ENCODE data around the gene MTFR1L. TPM values are rescaled to one million over a fixed set of nuclear protein-coding genes. Genes with fewer than 3 reads are reported as not detected.
A peak's percentile ranks its signal among the peaks of the same experiment; 100 is the strongest.

Gene MTFR1L
- total and polyA plus RNA-seq, 9 of the 15 experiments (the other 6 are each of a cell fraction or from before 2014, with no cell fraction given), result 41.4 to 98.5 (median 53.7) TPM

- no peak for TF ChIP-seq KLF13 (tag; IDR thresholded peaks at IDR 0.05; ENCODE audit: borderline replicate concordance, low read depth)
- TF ChIP-seq ZNF239 (CRISPR knock-in tag; IDR thresholded peaks at IDR 0.05), result no peak
- TF ChIP-seq, protein P1, sequence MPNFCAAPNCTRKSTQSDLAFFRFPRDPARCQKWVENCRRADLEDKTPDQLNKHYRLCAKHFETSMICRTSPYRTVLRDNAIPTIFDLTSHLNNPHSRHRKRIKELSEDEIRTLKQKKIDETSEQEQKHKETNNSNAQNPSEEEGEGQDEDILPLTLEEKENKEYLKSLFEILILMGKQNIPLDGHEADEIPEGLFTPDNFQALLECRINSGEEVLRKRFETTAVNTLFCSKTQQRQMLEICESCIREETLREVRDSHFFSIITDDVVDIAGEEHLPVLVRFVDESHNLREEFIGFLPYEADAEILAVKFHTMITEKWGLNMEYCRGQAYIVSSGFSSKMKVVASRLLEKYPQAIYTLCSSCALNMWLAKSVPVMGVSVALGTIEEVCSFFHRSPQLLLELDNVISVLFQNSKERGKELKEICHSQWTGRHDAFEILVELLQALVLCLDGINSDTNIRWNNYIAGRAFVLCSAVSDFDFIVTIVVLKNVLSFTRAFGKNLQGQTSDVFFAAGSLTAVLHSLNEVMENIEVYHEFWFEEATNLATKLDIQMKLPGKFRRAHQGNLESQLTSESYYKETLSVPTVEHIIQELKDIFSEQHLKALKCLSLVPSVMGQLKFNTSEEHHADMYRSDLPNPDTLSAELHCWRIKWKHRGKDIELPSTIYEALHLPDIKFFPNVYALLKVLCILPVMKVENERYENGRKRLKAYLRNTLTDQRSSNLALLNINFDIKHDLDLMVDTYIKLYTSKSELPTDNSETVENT (CRISPR knock-in tag; IDR thresholded peaks at IDR 0.05), result no peak
- TF ChIP-seq KAT7 (CRISPR knock-in tag; IDR thresholded peaks at IDR 0.05; ENCODE audit: borderline replicate concordance), result peak; percentile 79; the same call in 1 of the 2 replicates
- TF ChIP-seq MNT (conservative IDR thresholded peaks at IDR 0.05), result peak in 1 of 2 experiments; percentile 53; a peak in 1 of 4 replicates
- no peak for TF ChIP-seq MCM5 (IDR thresholded peaks at IDR 0.05; ENCODE audit: low read depth)
- TF ChIP-seq GATAD2A (IDR thresholded peaks at IDR 0.05), result peak; percentile 93; the same call in 1 of the 2 replicates
- TF ChIP-seq NR3C1 (CRISPR knock-in tag; IDR thresholded peaks at IDR 0.05), result no peak
- 0 out of 2 replicates have a peak, but pooled peaks have one; percentile 22 for TF ChIP-seq XRCC5 (IDR thresholded peaks at IDR 0.05; ENCODE audit: low read depth, low read length)
- TF ChIP-seq ZNF696 (CRISPR knock-in tag; conservative IDR thresholded peaks at IDR 0.05), result no peak
- TF ChIP-seq NFRKB (IDR thresholded peaks at IDR 0.05; ENCODE audit: low read depth), result peak; percentile 48
- TF ChIP-seq SMAD1 (IDR thresholded peaks at IDR 0.05; ENCODE audit: low read depth, low read length, partially characterized antibody), result no peak
- no peak for TF ChIP-seq POLR2AphosphoS2 (IDR thresholded peaks at IDR 0.05; ENCODE audit: low read length)
- no peak for TF ChIP-seq SUPT5H (IDR thresholded peaks at IDR 0.05)
- TF ChIP-seq TSHZ1 (CRISPR knock-in tag; IDR thresholded peaks at IDR 0.05), result no peak
- TF ChIP-seq, protein P2, sequence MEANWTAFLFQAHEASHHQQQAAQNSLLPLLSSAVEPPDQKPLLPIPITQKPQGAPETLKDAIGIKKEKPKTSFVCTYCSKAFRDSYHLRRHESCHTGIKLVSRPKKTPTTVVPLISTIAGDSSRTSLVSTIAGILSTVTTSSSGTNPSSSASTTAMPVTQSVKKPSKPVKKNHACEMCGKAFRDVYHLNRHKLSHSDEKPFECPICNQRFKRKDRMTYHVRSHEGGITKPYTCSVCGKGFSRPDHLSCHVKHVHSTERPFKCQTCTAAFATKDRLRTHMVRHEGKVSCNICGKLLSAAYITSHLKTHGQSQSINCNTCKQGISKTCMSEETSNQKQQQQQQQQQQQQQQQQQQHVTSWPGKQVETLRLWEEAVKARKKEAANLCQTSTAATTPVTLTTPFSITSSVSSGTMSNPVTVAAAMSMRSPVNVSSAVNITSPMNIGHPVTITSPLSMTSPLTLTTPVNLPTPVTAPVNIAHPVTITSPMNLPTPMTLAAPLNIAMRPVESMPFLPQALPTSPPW (CRISPR knock-in tag; IDR thresholded peaks at IDR 0.05), result peak; percentile 58; the same call in 1 of the 2 replicates
- TF ChIP-seq, protein P3, sequence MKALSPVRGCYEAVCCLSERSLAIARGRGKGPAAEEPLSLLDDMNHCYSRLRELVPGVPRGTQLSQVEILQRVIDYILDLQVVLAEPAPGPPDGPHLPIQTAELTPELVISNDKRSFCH (CRISPR knock-in tag; IDR thresholded peaks at IDR 0.05), result no peak
- TF ChIP-seq, protein P3 (tag; IDR thresholded peaks at IDR 0.05), result peak; percentile 89
Observed at GRCh38 chr1:25861316-25862286, 41.8 kb downstream of the MTFR1L start (continued).
